HEK293T (cell line): ENCODE measurements around the gene TOB2.
"Not testable (repeated sequence)": the region's sequence is repeated elsewhere in the genome, so short reads cannot be mapped to it uniquely, and the experiment has no call there.

Source experiments
- CTCF ChIA-PET: fragments of 350-600 bp; formaldehyde crosslinking; extraction: SDS; loops from one replicate; lab custom pipeline; 2021; ENCODE audit warnings: antibody characterized with exemption, inconsistent platforms; lab: Yijun Ruan, JAX
- POLR2A ChIA-PET: fragments of 350-600 bp; formaldehyde crosslinking; extraction: SDS; loops from one replicate; lab custom pipeline; 2020; ENCODE audit warnings: antibody characterized with exemption, inconsistent platforms; lab: Yijun Ruan, JAX
- DNase-seq: peaks from one replicate; pipeline ENCODE4 v3.0.0; 2012; ENCODE audit warnings: mixed read lengths; ENCODE audit errors: extremely low spot score
- ARNT ChIP-seq: fragments of 450-650 bp; IDR thresholded peaks from 2 replicates; pipeline ENCODE4 v1.6.1; 2017; ENCODE audit warnings: mild to moderate bottlenecking
- BHLHE40 ChIP-seq: fragments of 450-650 bp; IDR thresholded peaks from 2 replicates; pipeline ENCODE4 v1.6.1; 2016; ENCODE audit warnings: mild to moderate bottlenecking, moderate library complexity, borderline replicate concordance
- CTBP1 ChIP-seq: fragments of 450-650 bp; IDR thresholded peaks from 2 replicates; pipeline ENCODE4 v1.6.1; 2016; ENCODE audit warnings: borderline replicate concordance
- ELF4 ChIP-seq: fragments of 450-650 bp; IDR thresholded peaks from 2 replicates; pipeline ENCODE4 v1.6.1; 2017; ENCODE audit warnings: antibody characterized with exemption
- FOXA1 ChIP-seq: fragments of 450-650 bp; IDR thresholded peaks from 2 replicates; pipeline ENCODE4 v1.6.1; 2016; ENCODE audit warnings: mild to moderate bottlenecking
- FOXK2 ChIP-seq: fragments of 450-650 bp; IDR thresholded peaks from 2 replicates; pipeline ENCODE4 v1.6.1; 2016; ENCODE audit warnings: mild to moderate bottlenecking
- FOXM1 ChIP-seq: fragments of 450-650 bp; IDR thresholded peaks from 2 replicates; pipeline ENCODE4 v1.6.1; 2017; ENCODE audit warnings: mild to moderate bottlenecking, borderline replicate concordance
- HDGF ChIP-seq: fragments of 450-650 bp; IDR thresholded peaks from 2 replicates; pipeline ENCODE4 v1.6.1; 2017; ENCODE audit warnings: antibody characterized with exemption, borderline replicate concordance
- L3MBTL2 ChIP-seq: fragments of 450-650 bp; conservative IDR thresholded peaks from 2 replicates; pipeline ENCODE4 v1.6.1; 2016; ENCODE audit warnings: mild to moderate bottlenecking
- LEF1 ChIP-seq: fragments of 450-650 bp; IDR thresholded peaks from 2 replicates; pipeline ENCODE4 v1.6.1; 2017; ENCODE audit warnings: mild to moderate bottlenecking, borderline replicate concordance
- NFRKB ChIP-seq: fragments of 450-650 bp; IDR thresholded peaks from 2 replicates; pipeline ENCODE4 v1.6.1; 2016; ENCODE audit warnings: mild to moderate bottlenecking, moderate library complexity
- PKNOX1 ChIP-seq: fragments of 450-650 bp; IDR thresholded peaks from 2 replicates; pipeline ENCODE4 v1.6.1; 2016
- SP1 ChIP-seq: fragments of 450-650 bp; IDR thresholded peaks from 2 replicates; pipeline ENCODE4 v1.6.1; 2017
- SUZ12 ChIP-seq: fragments of 450-650 bp; IDR thresholded peaks from 2 replicates; pipeline ENCODE4 v1.6.1; 2016; ENCODE audit warnings: mild to moderate bottlenecking
- TARDBP ChIP-seq: fragments of 450-650 bp; IDR thresholded peaks from 2 replicates; pipeline ENCODE4 v1.6.1; 2016
- ZNF384 ChIP-seq: fragments of 450-650 bp; IDR thresholded peaks from 2 replicates; pipeline ENCODE4 v1.6.1; 2016

Gene TOB2

GRCh38 chr22:41407433-41407832 is 39.2 kb downstream of the TOB2 start:
- no peak for DNase-seq
- TF ChIP-seq HDGF: no peak
- TF ChIP-seq L3MBTL2: no peak
- TF ChIP-seq SP1: no peak
- no peak for TF ChIP-seq LEF1
- no peak for TF ChIP-seq SUZ12
- no peak for TF ChIP-seq FOXA1
- CTCF ChIA-PET: no interaction called here
- POLR2A ChIA-PET: interaction anchor here (1.2 kb wide), 1 partner anchor 39 kb away, joined by 7 read pairs; the partner anchor contains the start of gene TOB2

- TF ChIP-seq L3MBTL2: no peak
- TF ChIP-seq NFRKB: no peak
- TF ChIP-seq HDGF: no peak
- TF ChIP-seq SP1: no peak
- no peak for TF ChIP-seq PKNOX1
- TF ChIP-seq ZNF384: no peak
- no peak for TF ChIP-seq SUZ12
- no peak for TF ChIP-seq FOXA1
- no peak for TF ChIP-seq ARNT
- no peak for TF ChIP-seq FOXK2
- TF ChIP-seq CTBP1: no peak
- no peak for TF ChIP-seq BHLHE40
- TF ChIP-seq TARDBP: no peak
- TF ChIP-seq ELF4: no peak
- TF ChIP-seq LEF1: no peak
- TF ChIP-seq FOXM1: no peak
- ChIA-PET POLR2A (no interaction called here), CTCF (interaction anchor here (0.6 kb wide), 1 partner anchor 86 kb away, joined by 5 read pairs; no protein-coding TSS in a partner anchor)
- DNase-seq: no peak
These were observed 40.2 kb downstream of the TOB2 start for GRCh38 chr22:41406410-41406809.

DNA sequence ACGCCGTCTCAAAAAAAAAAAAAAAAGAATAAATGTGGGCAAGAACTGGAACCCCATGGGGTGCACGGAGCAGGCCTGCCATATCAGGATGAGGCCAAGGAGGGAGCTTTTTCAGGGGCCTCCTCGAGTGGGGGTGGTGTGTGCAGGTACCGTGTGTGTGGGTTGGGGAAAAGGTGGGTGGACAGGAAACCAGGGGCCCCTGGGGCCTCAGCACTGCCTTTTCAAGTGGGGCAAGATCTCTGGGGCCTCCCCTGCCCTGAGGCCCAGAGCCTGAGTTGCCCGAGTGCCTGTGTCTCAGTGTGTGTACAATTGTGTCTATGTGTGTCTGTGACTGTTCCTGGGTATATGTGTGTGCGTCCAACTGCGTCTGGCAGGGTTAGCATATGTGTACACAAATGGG is 41.0 kb downstream of the TOB2 start:
- no peak for DNase-seq
- ChIA-PET CTCF (interaction anchor here (5.0 kb wide), 1 partner anchor 113 kb away, joined by 58 read pairs; no protein-coding TSS in a partner anchor), POLR2A (no interaction called here)
- TF ChIP-seq NFRKB (no peak), ZNF384 (no peak), CTBP1 (no peak), ELF4 (no peak), SUZ12 (no peak), FOXM1 (no peak), TARDBP (no peak), L3MBTL2 (no peak), SP1 (no peak), FOXK2 (no peak), PKNOX1 (no peak), FOXA1 (no peak), HDGF (no peak), LEF1 (no peak), ARNT (no peak), BHLHE40 (no peak)

GRCh38 chr22:41403532-41404318 is 42.9 kb downstream of the TOB2 start:
- ChIA-PET POLR2A (interaction anchor here (0.7 to 2.3 kb wide), 8 partner anchors 9 to 114 kb away, joined by 3 to 11 read pairs (median 4); partner anchors contain the start of genes ACO2, PHF5A, TEF and TOB2), CTCF (interaction anchor here (0.6 to 5.3 kb wide), 14 partner anchors 8 to 131 kb away, joined by 3 to 58 read pairs (median 4); partner anchors contain the start of genes ACO2, PHF5A and TEF)
- no peak for TF ChIP-seq L3MBTL2
- TF ChIP-seq ELF4: no peak
- TF ChIP-seq ZNF384: no peak
- no peak for TF ChIP-seq SUZ12
- no peak for TF ChIP-seq CTBP1
- DNase-seq: peak; percentile 94

DNA sequence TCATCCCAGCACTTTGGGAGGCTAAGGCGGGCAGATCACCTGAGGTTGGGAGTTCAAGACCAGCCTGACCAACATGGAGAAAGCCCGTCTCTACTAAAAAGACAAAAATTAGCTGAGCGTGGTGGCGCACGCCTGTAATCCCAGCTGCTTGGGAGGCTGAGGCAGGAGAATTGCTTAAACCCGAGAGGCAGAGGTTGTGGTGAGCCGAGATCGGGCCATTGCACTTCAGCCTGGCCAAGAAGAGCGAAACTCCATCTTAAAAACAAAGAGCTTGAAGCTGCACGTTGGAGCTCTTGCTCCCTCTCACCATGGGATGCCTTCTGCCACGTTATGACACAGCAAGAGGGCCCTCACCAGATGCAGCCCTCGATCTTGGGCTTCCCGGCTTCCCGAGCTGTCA is 43.8 kb downstream of the TOB2 start:
- ChIA-PET POLR2A (interaction anchor here (1.0 to 2.3 kb wide), 7 partner anchors 10 to 66 kb away, joined by 3 to 16 read pairs (median 6); partner anchors contain the start of genes ACO2, PHF5A, TEF and TOB2), CTCF (interaction anchor here (1.2 to 5.3 kb wide), 4 partner anchors 9 to 124 kb away, joined by 4 to 58 read pairs (median 12); no protein-coding TSS in a partner anchor)
- DNase-seq: not testable (repeated sequence)

GRCh38 chr22:41401781-41402648 is 44.6 kb downstream of the TOB2 start:
- ChIA-PET POLR2A (interaction anchor here (0.8 to 2.3 kb wide), 8 partner anchors 10 to 67 kb away, joined by 3 to 16 read pairs (median 6); partner anchors contain the start of genes ACO2, PHF5A, TEF and TOB2), CTCF (interaction anchor here (1.2 to 5.3 kb wide), 3 partner anchors 10 to 125 kb away, joined by 4 to 58 read pairs (median 21); no protein-coding TSS in a partner anchor)
- no peak for DNase-seq
- TF ChIP-seq ELF4 (no peak), NFRKB (no peak), CTBP1 (no peak), LEF1 (no peak), PKNOX1 (no peak), FOXM1 (no peak), SP1 (no peak), ARNT (no peak), FOXA1 (no peak), ZNF384 (no peak), SUZ12 (no peak), BHLHE40 (no peak)
